ENCODE results near the gene RFXANK.

Gene RFXANK

DNA sequence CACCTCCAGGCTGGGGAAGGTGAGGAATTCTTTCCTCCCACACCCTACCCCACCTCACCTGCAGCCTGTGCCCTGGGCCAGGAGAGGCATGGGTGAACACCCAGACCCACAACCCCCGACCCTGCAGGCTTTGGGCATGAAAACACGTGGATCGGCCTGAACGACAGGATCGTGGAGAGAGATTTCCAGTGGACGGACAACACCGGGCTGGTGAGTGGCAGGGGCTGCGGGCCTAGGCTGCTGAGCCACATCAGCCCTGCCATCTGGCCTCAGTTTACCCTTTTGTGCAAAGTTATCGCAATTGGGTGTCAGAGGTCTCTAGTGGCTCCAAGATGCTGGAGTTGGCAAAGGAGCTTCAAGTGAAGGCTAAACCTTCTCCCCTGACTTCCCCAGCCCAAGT lies 48.4 kb downstream of the RFXANK start:
- no peak for TF ChIP-seq FOXP2 (optimal IDR thresholded peaks at IDR 0.05; ENCODE audit: borderline replicate concordance, extremely low read depth, extremely low read length, insufficient read depth)
- TF ChIP-seq SIN3A (IDR thresholded peaks at IDR 0.05; ENCODE audit: borderline replicate concordance, insufficient read depth, low read length), result no peak
- TF ChIP-seq, protein P1, sequence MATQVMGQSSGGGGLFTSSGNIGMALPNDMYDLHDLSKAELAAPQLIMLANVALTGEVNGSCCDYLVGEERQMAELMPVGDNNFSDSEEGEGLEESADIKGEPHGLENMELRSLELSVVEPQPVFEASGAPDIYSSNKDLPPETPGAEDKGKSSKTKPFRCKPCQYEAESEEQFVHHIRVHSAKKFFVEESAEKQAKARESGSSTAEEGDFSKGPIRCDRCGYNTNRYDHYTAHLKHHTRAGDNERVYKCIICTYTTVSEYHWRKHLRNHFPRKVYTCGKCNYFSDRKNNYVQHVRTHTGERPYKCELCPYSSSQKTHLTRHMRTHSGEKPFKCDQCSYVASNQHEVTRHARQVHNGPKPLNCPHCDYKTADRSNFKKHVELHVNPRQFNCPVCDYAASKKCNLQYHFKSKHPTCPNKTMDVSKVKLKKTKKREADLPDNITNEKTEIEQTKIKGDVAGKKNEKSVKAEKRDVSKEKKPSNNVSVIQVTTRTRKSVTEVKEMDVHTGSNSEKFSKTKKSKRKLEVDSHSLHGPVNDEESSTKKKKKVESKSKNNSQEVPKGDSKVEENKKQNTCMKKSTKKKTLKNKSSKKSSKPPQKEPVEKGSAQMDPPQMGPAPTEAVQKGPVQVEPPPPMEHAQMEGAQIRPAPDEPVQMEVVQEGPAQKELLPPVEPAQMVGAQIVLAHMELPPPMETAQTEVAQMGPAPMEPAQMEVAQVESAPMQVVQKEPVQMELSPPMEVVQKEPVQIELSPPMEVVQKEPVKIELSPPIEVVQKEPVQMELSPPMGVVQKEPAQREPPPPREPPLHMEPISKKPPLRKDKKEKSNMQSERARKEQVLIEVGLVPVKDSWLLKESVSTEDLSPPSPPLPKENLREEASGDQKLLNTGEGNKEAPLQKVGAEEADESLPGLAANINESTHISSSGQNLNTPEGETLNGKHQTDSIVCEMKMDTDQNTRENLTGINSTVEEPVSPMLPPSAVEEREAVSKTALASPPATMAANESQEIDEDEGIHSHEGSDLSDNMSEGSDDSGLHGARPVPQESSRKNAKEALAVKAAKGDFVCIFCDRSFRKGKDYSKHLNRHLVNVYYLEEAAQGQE (IDR thresholded peaks at IDR 0.05; ENCODE audit: insufficient read depth in 1 of 2, low read depth in 2 of 2, low read length in 2 of 2), result no peak
- TF ChIP-seq POLR2AphosphoS5 (IDR thresholded peaks at IDR 0.05; ENCODE audit: low read depth, low read length), result no peak
- no peak for TF ChIP-seq TAF1 (IDR thresholded peaks at IDR 0.05; ENCODE audit: borderline replicate concordance, insufficient read depth, low read length)

- TF ChIP-seq FOXP2 (optimal IDR thresholded peaks at IDR 0.05; ENCODE audit: borderline replicate concordance, extremely low read depth, extremely low read length, insufficient read depth) (no peak), SIN3A (IDR thresholded peaks at IDR 0.05; ENCODE audit: borderline replicate concordance, insufficient read depth, low read length) (no peak), POLR2AphosphoS5 (IDR thresholded peaks at IDR 0.05; ENCODE audit: low read depth, low read length) (no peak), TAF1 (IDR thresholded peaks at IDR 0.05; ENCODE audit: borderline replicate concordance, insufficient read depth, low read length) (no peak)
- TF ChIP-seq, protein P1 (IDR thresholded peaks at IDR 0.05; ENCODE audit: insufficient read depth in 1 of 2, low read depth in 2 of 2, low read length in 2 of 2), result no peak
Observed at GRCh38 chr19:19250196-19250801, 58.2 kb downstream of the RFXANK start.
